Measurements from ENCODE around the gene BRWD1. TPM values are rescaled to one million over a fixed set of nuclear protein-coding genes. Genes with fewer than 3 reads are reported as not detected.

The BRWD1 gene
- polyA plus RNA-seq, 1 donor from 2014 or later = 246 TPM

- Histone ChIP-seq H3K9me2 (ENCODE audit: insufficient read depth, low read length) (no peaks in the 10 kb centered on the region), H2AFZ (ENCODE audit: low read depth, low read length) (no peak overlapping the region), H3K36me3 (ENCODE audit: insufficient read depth, low read length) (no peaks in the 10 kb centered on the region), H3K9ac (ENCODE audit: low read length) (no peak overlapping the region), H3K4me3 (ENCODE audit: low read length) (no peak overlapping the region), H3K9me3 (ENCODE audit: low read length) (no peaks in the 10 kb centered on the region), H4K20me1 (ENCODE audit: insufficient read depth) (no peaks in the 10 kb centered on the region), H3K27ac (ENCODE audit: low read length) (no peak overlapping the region), H3K27me3 (ENCODE audit: insufficient read depth, low read depth, low read length) (no peaks in the 10 kb centered on the region), H3F3A (ENCODE audit: insufficient read depth, low read length, poor library complexity, severe bottlenecking) (no peaks in the 10 kb centered on the region), H3K4me2 (ENCODE audit: low read length) (no peak overlapping the region), H3K79me2 (replicated peaks; ENCODE audit: insufficient read depth, low read length) (peaks cover 46% of the 10 kb centered on the region)
- TF ChIP-seq MXI1 (conservative IDR thresholded peaks at IDR 0.05; ENCODE audit: poor library complexity, severe bottlenecking) (no peak), RAD21 (conservative IDR thresholded peaks at IDR 0.05) (no peak), CTCF (IDR thresholded peaks at IDR 0.05; ENCODE audit: poor library complexity, severe bottlenecking) (no peak), POLR2AphosphoS5 (IDR thresholded peaks at IDR 0.05) (no peak), TAF1 (IDR thresholded peaks at IDR 0.05; ENCODE audit: low read depth) (no peak)
Observed at GRCh38 chr21:39296891-39297290, 16.5 kb downstream of the BRWD1 start.

GRCh38 chr21:39288987-39289386, 24.4 kb downstream of the BRWD1 start:
- Histone ChIP-seq H3K9me3 (ENCODE audit: low read length) (no peaks in the 10 kb centered on the region), H3K36me3 (ENCODE audit: insufficient read depth, low read length) (peaks cover 28% of the 10 kb centered on the region), H3K4me2 (ENCODE audit: low read length) (no peak overlapping the region), H3K27me3 (ENCODE audit: insufficient read depth, low read depth, low read length) (no peaks in the 10 kb centered on the region), H3F3A (ENCODE audit: insufficient read depth, low read length, poor library complexity, severe bottlenecking) (no peaks in the 10 kb centered on the region), H3K9ac (ENCODE audit: low read length) (no peak overlapping the region), H4K20me1 (ENCODE audit: insufficient read depth) (no peaks in the 10 kb centered on the region), H3K4me3 (ENCODE audit: low read length) (no peak overlapping the region), H3K9me2 (ENCODE audit: insufficient read depth, low read length) (no peaks in the 10 kb centered on the region), H2AFZ (ENCODE audit: low read depth, low read length) (no peak overlapping the region), H3K27ac (ENCODE audit: low read length) (no peak overlapping the region), H3K79me2 (replicated peaks; ENCODE audit: insufficient read depth, low read length) (no peaks in the 10 kb centered on the region)
- no peak for TF ChIP-seq REST (IDR thresholded peaks at IDR 0.05; ENCODE audit: borderline replicate concordance)
- no peak for TF ChIP-seq CTCF (IDR thresholded peaks at IDR 0.05; ENCODE audit: poor library complexity, severe bottlenecking)
- no peak for TF ChIP-seq EP300 (conservative IDR thresholded peaks at IDR 0.05; ENCODE audit: poor library complexity, severe bottlenecking)
- TF ChIP-seq RAD21 (conservative IDR thresholded peaks at IDR 0.05) = no peak
- TF ChIP-seq EZH2 (IDR thresholded peaks at IDR 0.05; ENCODE audit: borderline replicate concordance, insufficient read depth, low read length, poor library complexity, severe bottlenecking) = no peak
- TF ChIP-seq POLR2AphosphoS5 (IDR thresholded peaks at IDR 0.05) = no peak

Measured in neural cell (in vitro differentiated cells).